ENCODE results near the gene GSTT2.
"Not testable (repeated sequence)": the region's sequence is repeated elsewhere in the genome, so short reads cannot be mapped to it uniquely, and the experiment has no call there.

The GSTT2 gene

GRCh38 chr22:23993581-23994177 lies 13.7 kb downstream of the GSTT2 start:
- not testable (repeated sequence) for H3K36me3 Mint-ChIP-seq (ENCODE audit: low read depth); H3K4me1 Mint-ChIP-seq (ENCODE audit: low read depth); DNase-seq; H3K4me3 Mint-ChIP-seq; H3K9me3 Mint-ChIP-seq; H3K27ac Mint-ChIP-seq; H3K27me3 Mint-ChIP-seq

- H3K4me3 Mint-ChIP-seq, result no peak overlapping the region
- H3K9me3 Mint-ChIP-seq, result no peaks in the 10 kb centered on the region
- no peak overlapping the region for H3K27ac Mint-ChIP-seq
- H3K36me3 Mint-ChIP-seq (ENCODE audit: low read depth), result no peaks in the 10 kb centered on the region
- no peaks in the 10 kb centered on the region for H3K4me1 Mint-ChIP-seq (ENCODE audit: low read depth)
- no peak for DNase-seq
- H3K27me3 Mint-ChIP-seq, result no peaks in the 10 kb centered on the region
Measured at GRCh38 chr22:23997092-23997491, 17.2 kb downstream of the GSTT2 start.

GRCh38 chr22:23999779-24000178 lies 19.8 kb downstream of the GSTT2 start:
- H3K36me3 Mint-ChIP-seq (ENCODE audit: low read depth); H3K4me3 Mint-ChIP-seq; DNase-seq; H3K27me3 Mint-ChIP-seq; H3K27ac Mint-ChIP-seq; H3K9me3 Mint-ChIP-seq; H3K4me1 Mint-ChIP-seq (ENCODE audit: low read depth): not testable (repeated sequence)

GRCh38 chr22:24001314-24001713 lies 21.4 kb downstream of the GSTT2 start:
- Mint-ChIP-seq H3K9me3 (no peaks in the 10 kb centered on the region), H3K27me3 (no peaks in the 10 kb centered on the region), H3K36me3 (ENCODE audit: low read depth) (no peaks in the 10 kb centered on the region), H3K4me1 (ENCODE audit: low read depth) (no peaks in the 10 kb centered on the region), H3K27ac (no peak overlapping the region), H3K4me3 (no peak overlapping the region)
- DNase-seq, result no peak

GRCh38 chr22:24002272-24002671 lies 22.3 kb downstream of the GSTT2 start:
- no peak for DNase-seq
- H3K27ac Mint-ChIP-seq, result no peak overlapping the region
- H3K9me3 Mint-ChIP-seq, result no peaks in the 10 kb centered on the region
- H3K4me1 Mint-ChIP-seq (ENCODE audit: low read depth), result no peaks in the 10 kb centered on the region
- no peak overlapping the region for H3K4me3 Mint-ChIP-seq
- H3K36me3 Mint-ChIP-seq (ENCODE audit: low read depth), result no peaks in the 10 kb centered on the region
- no peaks in the 10 kb centered on the region for H3K27me3 Mint-ChIP-seq

GRCh38 chr22:24002851-24003250 lies 22.9 kb downstream of the GSTT2 start:
- no peaks in the 10 kb centered on the region for H3K36me3 Mint-ChIP-seq (ENCODE audit: low read depth)
- no peak overlapping the region for H3K27ac Mint-ChIP-seq
- H3K9me3 Mint-ChIP-seq, result no peaks in the 10 kb centered on the region
- DNase-seq, result no peak
- H3K4me1 Mint-ChIP-seq (ENCODE audit: low read depth), result no peaks in the 10 kb centered on the region
- H3K4me3 Mint-ChIP-seq, result no peak overlapping the region
- H3K27me3 Mint-ChIP-seq, result no peaks in the 10 kb centered on the region

- H3K27me3 Mint-ChIP-seq, result no peaks in the 10 kb centered on the region
- H3K4me3 Mint-ChIP-seq, result no peak overlapping the region
- no peak overlapping the region for H3K27ac Mint-ChIP-seq
- H3K36me3 Mint-ChIP-seq (ENCODE audit: low read depth), result no peaks in the 10 kb centered on the region
- H3K9me3 Mint-ChIP-seq, result no peaks in the 10 kb centered on the region
- DNase-seq, result no peak
- no peaks in the 10 kb centered on the region for H3K4me1 Mint-ChIP-seq (ENCODE audit: low read depth)
Measured at GRCh38 chr22:24003887-24004286, 24.0 kb downstream of the GSTT2 start.

- no peaks in the 10 kb centered on the region for H3K27me3 Mint-ChIP-seq
- no peak for DNase-seq
- no peaks in the 10 kb centered on the region for H3K9me3 Mint-ChIP-seq
- H3K36me3 Mint-ChIP-seq (ENCODE audit: low read depth), result no peaks in the 10 kb centered on the region
- H3K4me3 Mint-ChIP-seq, result no peak within 1 kb of the TSS
- H3K4me1 Mint-ChIP-seq (ENCODE audit: low read depth), result peaks cover 2% of the 10 kb centered on the region
- H3K27ac Mint-ChIP-seq, result no peak within 1 kb of the TSS
Measured at GRCh38 chr22:24005201-24005600, 25.3 kb downstream of the GSTT2 start, which contains the start of gene GSTT4. TSS of gene GSTT4 (minus strand) at chr22:24005453. CDS start at chr22:24005356, 97 bp downstream.

GRCh38 chr22:24006207-24006913 lies 26.4 kb downstream of the GSTT2 start:
- no peak for DNase-seq
- no peaks in the 10 kb centered on the region for H3K9me3 Mint-ChIP-seq
- peaks cover 7% of the 10 kb centered on the region for H3K4me1 Mint-ChIP-seq (ENCODE audit: low read depth)
- no peaks in the 10 kb centered on the region for H3K27me3 Mint-ChIP-seq
- no peak overlapping the region for H3K27ac Mint-ChIP-seq
- no peak overlapping the region for H3K4me3 Mint-ChIP-seq
- peaks cover 3% of the 10 kb centered on the region for H3K36me3 Mint-ChIP-seq (ENCODE audit: low read depth)

- H3K4me3 Mint-ChIP-seq, result no peak overlapping the region
Measured at GRCh38 chr22:24006914-24007214, 26.9 kb downstream of the GSTT2 start.

GRCh38 chr22:24007253-24008021 lies 27.5 kb downstream of the GSTT2 start:
- no peak overlapping the region for H3K4me3 Mint-ChIP-seq
- DNase-seq, result no peak
- peaks cover 10% of the 10 kb centered on the region for H3K4me1 Mint-ChIP-seq (ENCODE audit: low read depth)
- no peak overlapping the region for H3K27ac Mint-ChIP-seq
- no peaks in the 10 kb centered on the region for H3K9me3 Mint-ChIP-seq
- H3K27me3 Mint-ChIP-seq, result no peaks in the 10 kb centered on the region
- peaks cover 9% of the 10 kb centered on the region for H3K36me3 Mint-ChIP-seq (ENCODE audit: low read depth)

More at GRCh38 chr22:24006914-24007214, 26.9 kb downstream of the GSTT2 start:
- DNase-seq, result no peak
- Mint-ChIP-seq H3K4me1 (ENCODE audit: low read depth) (peaks cover 7% of the 10 kb centered on the region), H3K36me3 (ENCODE audit: low read depth) (peaks cover 8% of the 10 kb centered on the region), H3K27me3 (no peaks in the 10 kb centered on the region), H3K27ac (no peak overlapping the region), H3K9me3 (no peaks in the 10 kb centered on the region)

- Mint-ChIP-seq H3K9me3 (no peaks in the 10 kb centered on the region), H3K27me3 (no peaks in the 10 kb centered on the region), H3K4me3 (no peak overlapping the region), H3K4me1 (ENCODE audit: low read depth) (peaks cover 12% of the 10 kb centered on the region), H3K27ac (no peak overlapping the region), H3K36me3 (ENCODE audit: low read depth) (peaks cover 10% of the 10 kb centered on the region)
- DNase-seq, result no peak
Measured at GRCh38 chr22:24008022-24008283, 28.0 kb downstream of the GSTT2 start.

- Mint-ChIP-seq H3K36me3 (ENCODE audit: low read depth) (peaks cover 13% of the 10 kb centered on the region), H3K27ac (no peak overlapping the region), H3K4me3 (no peak overlapping the region), H3K4me1 (ENCODE audit: low read depth) (peaks cover 17% of the 10 kb centered on the region), H3K27me3 (no peaks in the 10 kb centered on the region), H3K9me3 (no peaks in the 10 kb centered on the region)
- DNase-seq, result no peak
Measured at GRCh38 chr22:24008381-24009226, 28.7 kb downstream of the GSTT2 start.

- no peak overlapping the region for H3K4me3 Mint-ChIP-seq
- H3K4me1 Mint-ChIP-seq (ENCODE audit: low read depth), result peaks cover 23% of the 10 kb centered on the region
- peaks cover 18% of the 10 kb centered on the region for H3K36me3 Mint-ChIP-seq (ENCODE audit: low read depth)
- no peaks in the 10 kb centered on the region for H3K9me3 Mint-ChIP-seq
- H3K27me3 Mint-ChIP-seq, result no peaks in the 10 kb centered on the region
- no peak for DNase-seq
- no peak overlapping the region for H3K27ac Mint-ChIP-seq
Measured at GRCh38 chr22:24009227-24010017, 29.5 kb downstream of the GSTT2 start.
